ENCODE results near the gene GPX7.
A peak's percentile ranks its signal among the peaks of the same experiment; 100 is the strongest.

The GPX7 gene

DNA sequence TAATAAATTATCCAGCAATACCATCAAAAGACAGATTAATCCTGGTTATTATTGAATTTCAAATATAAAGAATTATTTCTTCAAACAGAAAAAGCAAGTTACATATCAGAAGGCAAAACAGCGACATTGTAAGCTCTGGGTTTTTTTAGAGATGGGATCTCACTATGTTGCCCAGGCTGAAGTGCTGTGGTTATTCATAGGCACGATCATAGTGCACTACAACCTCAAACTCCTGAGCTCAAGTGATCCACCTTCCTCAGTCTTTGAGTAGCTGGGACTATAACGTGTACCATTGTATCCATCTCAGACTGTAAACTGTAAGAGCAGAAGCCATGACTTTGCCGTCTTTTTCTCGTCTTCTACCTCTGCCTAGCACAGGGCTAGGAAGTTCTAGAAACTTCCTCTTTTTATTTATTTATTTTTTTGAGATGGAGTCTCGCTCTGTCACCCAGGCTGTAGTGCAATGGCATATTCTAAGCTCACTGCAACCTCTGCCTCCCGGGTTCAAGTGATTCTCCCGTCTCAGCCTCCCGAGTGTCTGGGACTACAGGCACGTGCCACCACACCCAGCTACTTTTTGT is 20.0 kb upstream of the GPX7 start:
- ChIA-PET POLR2A (no interaction called here), CTCF (no interaction called here)
- no peaks in the 10 kb centered on the region for H3K9me3 ChIP-seq (ENCODE audit: control insufficient read depth, insufficient read depth, low read depth, low read length)
- H3K4me3 ChIP-seq (ENCODE audit: low read depth, low read length) = no peak overlapping the region
- TF ChIP-seq REPIN1 (tag by site-specific recombination; IDR thresholded peaks at IDR 0.05; ENCODE audit: low read depth) (no peak), ZNF121 (tag by site-specific recombination; IDR thresholded peaks at IDR 0.05) (peak; percentile 82)
- no peaks in the 10 kb centered on the region for H3K36me3 ChIP-seq (ENCODE audit: control insufficient read depth in 2 of 2, insufficient read depth in 1 of 2, low read length in 2 of 2)
- H3K27ac ChIP-seq (ENCODE audit: extremely low read depth, low read depth, low read length) = no peak overlapping the region
- H3K4me1 ChIP-seq (ENCODE audit: control insufficient read depth, insufficient read depth, low read length) = no peaks in the 10 kb centered on the region

DNA sequence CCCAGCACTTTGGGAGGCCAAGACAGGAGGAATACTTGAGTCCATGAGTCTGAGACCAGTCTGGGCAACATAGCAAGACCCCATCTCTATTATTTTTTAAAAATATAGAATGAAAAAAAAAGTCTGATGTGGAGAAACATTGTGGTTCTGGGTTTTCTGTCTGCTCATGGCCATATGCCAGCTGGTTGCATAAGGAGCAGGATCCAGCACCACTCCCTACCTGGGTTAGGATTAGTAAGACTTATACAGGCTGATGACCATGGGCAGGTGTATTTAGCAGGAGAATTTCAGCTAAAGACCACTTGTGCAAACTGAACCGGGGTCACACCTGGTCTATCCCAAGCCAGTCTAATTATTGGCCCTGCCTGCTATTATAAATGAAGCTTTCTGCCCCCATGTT is 16.7 kb upstream of the GPX7 start:
- H3K27ac ChIP-seq (ENCODE audit: extremely low read depth, low read depth, low read length) = no peak overlapping the region
- ChIA-PET CTCF (no interaction called here), POLR2A (no interaction called here)
- H3K9me3 ChIP-seq (ENCODE audit: control insufficient read depth, insufficient read depth, low read depth, low read length) = no peaks in the 10 kb centered on the region
- no peaks in the 10 kb centered on the region for H3K36me3 ChIP-seq (ENCODE audit: control insufficient read depth in 2 of 2, insufficient read depth in 1 of 2, low read length in 2 of 2)
- H3K4me1 ChIP-seq (ENCODE audit: control insufficient read depth, insufficient read depth, low read length) = no peaks in the 10 kb centered on the region
- no peak overlapping the region for H3K4me3 ChIP-seq (ENCODE audit: low read depth, low read length)
- TF ChIP-seq KLF9 (tag by site-specific recombination; IDR thresholded peaks at IDR 0.05; ENCODE audit: low read depth) = no peak
- TF ChIP-seq ZNF658 (tag by site-specific recombination; IDR thresholded peaks at IDR 0.05) = no peak
- no peak for TF ChIP-seq ZNF19 (tag by site-specific recombination; IDR thresholded peaks at IDR 0.05; ENCODE audit: low read depth)
- no peak for TF ChIP-seq ZNF266 (tag by site-specific recombination; IDR thresholded peaks at IDR 0.05; ENCODE audit: low read depth)
- no peak for TF ChIP-seq KLF7 (tag by site-specific recombination; IDR thresholded peaks at IDR 0.05; ENCODE audit: borderline replicate concordance)
- TF ChIP-seq ZNF416 (tag by site-specific recombination; IDR thresholded peaks at IDR 0.05) = no peak
- TF ChIP-seq YY1 (tag by site-specific recombination; IDR thresholded peaks at IDR 0.05) = no peak
- TF ChIP-seq, protein P1, sequence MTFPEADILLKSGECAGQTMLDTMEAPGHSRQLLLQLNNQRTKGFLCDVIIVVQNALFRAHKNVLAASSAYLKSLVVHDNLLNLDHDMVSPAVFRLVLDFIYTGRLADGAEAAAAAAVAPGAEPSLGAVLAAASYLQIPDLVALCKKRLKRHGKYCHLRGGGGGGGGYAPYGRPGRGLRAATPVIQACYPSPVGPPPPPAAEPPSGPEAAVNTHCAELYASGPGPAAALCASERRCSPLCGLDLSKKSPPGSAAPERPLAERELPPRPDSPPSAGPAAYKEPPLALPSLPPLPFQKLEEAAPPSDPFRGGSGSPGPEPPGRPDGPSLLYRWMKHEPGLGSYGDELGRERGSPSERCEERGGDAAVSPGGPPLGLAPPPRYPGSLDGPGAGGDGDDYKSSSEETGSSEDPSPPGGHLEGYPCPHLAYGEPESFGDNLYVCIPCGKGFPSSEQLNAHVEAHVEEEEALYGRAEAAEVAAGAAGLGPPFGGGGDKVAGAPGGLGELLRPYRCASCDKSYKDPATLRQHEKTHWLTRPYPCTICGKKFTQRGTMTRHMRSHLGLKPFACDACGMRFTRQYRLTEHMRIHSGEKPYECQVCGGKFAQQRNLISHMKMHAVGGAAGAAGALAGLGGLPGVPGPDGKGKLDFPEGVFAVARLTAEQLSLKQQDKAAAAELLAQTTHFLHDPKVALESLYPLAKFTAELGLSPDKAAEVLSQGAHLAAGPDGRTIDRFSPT (tag by site-specific recombination; IDR thresholded peaks at IDR 0.05) = no peak
- no peak for TF ChIP-seq SCRT1 (tag by site-specific recombination; IDR thresholded peaks at IDR 0.05; ENCODE audit: borderline replicate concordance)
- TF ChIP-seq KLF16 (tag by site-specific recombination; IDR thresholded peaks at IDR 0.05) = no peak
- no peak for TF ChIP-seq ZFHX2 (tag by site-specific recombination; conservative IDR thresholded peaks at IDR 0.05)
- TF ChIP-seq ZNF16 (tag by site-specific recombination; IDR thresholded peaks at IDR 0.05; ENCODE audit: low read depth) = no peak

DNA sequence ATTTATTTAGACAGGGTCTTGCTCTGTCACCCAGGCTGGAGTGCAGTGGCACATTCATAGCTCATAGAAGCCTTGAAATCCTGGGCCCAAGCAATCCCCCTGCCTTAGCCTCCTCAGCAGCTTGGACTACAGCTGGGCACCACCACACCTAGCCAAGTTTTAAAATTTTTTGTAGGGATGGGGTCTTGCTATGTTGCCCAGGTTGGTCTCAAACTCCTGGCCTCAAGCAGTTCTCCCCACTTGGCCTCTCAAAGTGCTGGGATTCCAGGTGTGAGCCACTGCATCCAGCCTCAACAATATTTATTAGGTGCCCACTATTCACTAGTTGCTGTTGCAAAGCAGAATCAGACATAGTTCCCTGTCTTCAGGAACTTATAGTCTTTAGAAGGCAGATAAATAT is 14.1 kb upstream of the GPX7 start:
- no peaks in the 10 kb centered on the region for H3K36me3 ChIP-seq (ENCODE audit: control insufficient read depth in 2 of 2, insufficient read depth in 1 of 2, low read length in 2 of 2)
- POLR2A ChIA-PET = no interaction called here
- no peaks in the 10 kb centered on the region for H3K9me3 ChIP-seq (ENCODE audit: control insufficient read depth, insufficient read depth, low read depth, low read length)
- no peak overlapping the region for H3K4me3 ChIP-seq (ENCODE audit: low read depth, low read length)
- no peak for TF ChIP-seq ZNF19 (tag by site-specific recombination; IDR thresholded peaks at IDR 0.05; ENCODE audit: low read depth)
- no peak for TF ChIP-seq SETDB1 (IDR thresholded peaks at IDR 0.05; ENCODE audit: insufficient read length, low read length)
- no peak for TF ChIP-seq ZNF48 (tag by site-specific recombination; IDR thresholded peaks at IDR 0.05)
- no peak for TF ChIP-seq ZNF514 (tag by site-specific recombination; IDR thresholded peaks at IDR 0.05)
- TF ChIP-seq, protein P2, sequence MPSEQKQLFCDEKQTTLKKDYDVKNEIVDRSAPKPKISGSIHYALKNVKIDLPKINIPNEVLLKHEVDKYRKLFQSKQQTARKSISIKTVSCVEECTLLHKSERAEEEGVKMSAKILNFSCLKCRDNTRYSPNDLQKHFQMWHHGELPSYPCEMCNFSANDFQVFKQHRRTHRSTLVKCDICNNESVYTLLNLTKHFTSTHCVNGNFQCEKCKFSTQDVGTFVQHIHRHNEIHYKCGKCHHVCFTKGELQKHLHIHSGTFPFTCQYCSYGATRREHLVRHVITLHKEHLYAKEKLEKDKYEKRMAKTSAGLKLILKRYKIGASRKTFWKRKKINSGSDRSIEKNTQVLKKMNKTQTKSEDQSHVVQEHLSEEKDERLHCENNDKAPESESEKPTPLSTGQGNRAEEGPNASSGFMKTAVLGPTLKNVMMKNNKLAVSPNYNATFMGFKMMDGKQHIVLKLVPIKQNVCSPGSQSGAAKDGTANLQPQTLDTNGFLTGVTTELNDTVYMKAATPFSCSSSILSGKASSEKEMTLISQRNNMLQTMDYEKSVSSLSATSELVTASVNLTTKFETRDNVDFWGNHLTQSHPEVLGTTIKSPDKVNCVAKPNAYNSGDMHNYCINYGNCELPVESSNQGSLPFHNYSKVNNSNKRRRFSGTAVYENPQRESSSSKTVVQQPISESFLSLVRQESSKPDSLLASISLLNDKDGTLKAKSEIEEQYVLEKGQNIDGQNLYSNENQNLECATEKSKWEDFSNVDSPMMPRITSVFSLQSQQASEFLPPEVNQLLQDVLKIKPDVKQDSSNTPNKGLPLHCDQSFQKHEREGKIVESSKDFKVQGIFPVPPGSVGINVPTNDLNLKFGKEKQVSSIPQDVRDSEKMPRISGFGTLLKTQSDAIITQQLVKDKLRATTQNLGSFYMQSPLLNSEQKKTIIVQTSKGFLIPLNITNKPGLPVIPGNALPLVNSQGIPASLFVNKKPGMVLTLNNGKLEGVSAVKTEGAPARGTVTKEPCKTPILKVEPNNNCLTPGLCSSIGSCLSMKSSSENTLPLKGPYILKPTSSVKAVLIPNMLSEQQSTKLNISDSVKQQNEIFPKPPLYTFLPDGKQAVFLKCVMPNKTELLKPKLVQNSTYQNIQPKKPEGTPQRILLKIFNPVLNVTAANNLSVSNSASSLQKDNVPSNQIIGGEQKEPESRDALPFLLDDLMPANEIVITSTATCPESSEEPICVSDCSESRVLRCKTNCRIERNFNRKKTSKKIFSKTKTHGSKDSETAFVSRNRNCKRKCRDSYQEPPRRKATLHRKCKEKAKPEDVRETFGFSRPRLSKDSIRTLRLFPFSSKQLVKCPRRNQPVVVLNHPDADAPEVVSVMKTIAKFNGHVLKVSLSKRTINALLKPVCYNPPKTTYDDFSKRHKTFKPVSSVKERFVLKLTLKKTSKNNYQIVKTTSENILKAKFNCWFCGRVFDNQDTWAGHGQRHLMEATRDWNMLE (tag by site-specific recombination; conservative IDR thresholded peaks at IDR 0.05; ENCODE audit: low read depth) = no peak
- peak; percentile 93 for TF ChIP-seq ZNF121 (tag by site-specific recombination; IDR thresholded peaks at IDR 0.05)
- CTCF ChIA-PET = no interaction called here
- H3K27ac ChIP-seq (ENCODE audit: extremely low read depth, low read depth, low read length) = no peak overlapping the region
- H3K4me1 ChIP-seq (ENCODE audit: control insufficient read depth, insufficient read depth, low read length) = no peaks in the 10 kb centered on the region

Data from HEK293 (cell line).